ENCODE measurements around the gene NOS1AP.

- TF ChIP-seq CTCF (conservative IDR thresholded peaks at IDR 0.05) (no peak), ZFX (IDR thresholded peaks at IDR 0.05) (no peak)
Measured at GRCh38 chr1:162324396-162324795, 254.9 kb downstream of the NOS1AP start.

Data from C4-2B (cell line).